Measurements from ENCODE around the gene KIF27. TPM values are rescaled to one million over a fixed set of nuclear protein-coding genes. Genes with fewer than 3 reads are reported as not detected.
"Not testable (repeated sequence)": the region's sequence is repeated elsewhere in the genome, so short reads cannot be mapped to it uniquely, and the experiment has no call there.

KIF27 gene
- total RNA-seq, 4 donors from 2014 or later = 1.8 to 29.7 (median 9.2) TPM

- not testable (repeated sequence) for H3K27me3 ChIP-seq, H3K27ac ChIP-seq, H3K9me3 ChIP-seq, H3K4me3 ChIP-seq, DNase-seq, H3K36me3 ChIP-seq, H3K4me1 ChIP-seq
Observed at GRCh38 chr9:83885559-83886240, 35.5 kb downstream of the KIF27 start.

GRCh38 chr9:83881687-83882408 is 39.4 kb downstream of the KIF27 start:
- not testable (repeated sequence) for H3K9me3 ChIP-seq, H3K27me3 ChIP-seq, DNase-seq, H3K4me3 ChIP-seq, H3K27ac ChIP-seq, H3K36me3 ChIP-seq, H3K4me1 ChIP-seq

- not testable (repeated sequence) for H3K4me1 ChIP-seq, DNase-seq, H3K27ac ChIP-seq, H3K27me3 ChIP-seq, H3K4me3 ChIP-seq, H3K9me3 ChIP-seq, H3K36me3 ChIP-seq
Observed at GRCh38 chr9:83875559-83875958, 45.7 kb downstream of the KIF27 start.

DNA sequence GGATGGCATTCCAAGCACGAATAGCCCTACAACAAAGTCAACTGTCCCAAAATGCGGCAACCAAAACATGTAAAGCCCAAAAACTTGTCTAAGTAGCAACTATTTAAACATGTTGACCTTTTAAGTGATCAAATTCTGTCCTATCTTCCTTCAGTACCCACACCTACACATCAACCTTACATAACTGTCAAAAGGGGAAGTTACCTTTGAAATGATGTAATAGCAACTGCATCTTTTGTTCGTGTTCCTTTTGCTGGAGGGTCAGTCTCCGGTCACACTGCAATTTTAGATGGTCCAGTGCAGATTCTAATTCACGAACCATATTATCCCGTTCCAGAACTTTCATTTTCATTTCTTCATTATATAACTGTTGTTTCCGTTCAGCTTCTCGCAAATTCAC is 71.3 kb downstream of the KIF27 start:
- H3K27me3 ChIP-seq, H3K4me1 ChIP-seq, DNase-seq, H3K4me3 ChIP-seq, H3K36me3 ChIP-seq, H3K9me3 ChIP-seq, H3K27ac ChIP-seq: not testable (repeated sequence)

GRCh38 chr9:83837070-83837643 is 84.1 kb downstream of the KIF27 start:
- H3K4me1 ChIP-seq, H3K4me3 ChIP-seq, H3K27me3 ChIP-seq, DNase-seq, H3K36me3 ChIP-seq, H3K27ac ChIP-seq, H3K9me3 ChIP-seq: not testable (repeated sequence)

GRCh38 chr9:83830426-83831071 is 90.7 kb downstream of the KIF27 start:
- DNase-seq, H3K27ac ChIP-seq, H3K36me3 ChIP-seq, H3K9me3 ChIP-seq, H3K4me3 ChIP-seq, H3K4me1 ChIP-seq, H3K27me3 ChIP-seq: not testable (repeated sequence)

GRCh38 chr9:83824986-83825623 is 96.1 kb downstream of the KIF27 start:
- not testable (repeated sequence) for H3K27me3 ChIP-seq, DNase-seq

DNA sequence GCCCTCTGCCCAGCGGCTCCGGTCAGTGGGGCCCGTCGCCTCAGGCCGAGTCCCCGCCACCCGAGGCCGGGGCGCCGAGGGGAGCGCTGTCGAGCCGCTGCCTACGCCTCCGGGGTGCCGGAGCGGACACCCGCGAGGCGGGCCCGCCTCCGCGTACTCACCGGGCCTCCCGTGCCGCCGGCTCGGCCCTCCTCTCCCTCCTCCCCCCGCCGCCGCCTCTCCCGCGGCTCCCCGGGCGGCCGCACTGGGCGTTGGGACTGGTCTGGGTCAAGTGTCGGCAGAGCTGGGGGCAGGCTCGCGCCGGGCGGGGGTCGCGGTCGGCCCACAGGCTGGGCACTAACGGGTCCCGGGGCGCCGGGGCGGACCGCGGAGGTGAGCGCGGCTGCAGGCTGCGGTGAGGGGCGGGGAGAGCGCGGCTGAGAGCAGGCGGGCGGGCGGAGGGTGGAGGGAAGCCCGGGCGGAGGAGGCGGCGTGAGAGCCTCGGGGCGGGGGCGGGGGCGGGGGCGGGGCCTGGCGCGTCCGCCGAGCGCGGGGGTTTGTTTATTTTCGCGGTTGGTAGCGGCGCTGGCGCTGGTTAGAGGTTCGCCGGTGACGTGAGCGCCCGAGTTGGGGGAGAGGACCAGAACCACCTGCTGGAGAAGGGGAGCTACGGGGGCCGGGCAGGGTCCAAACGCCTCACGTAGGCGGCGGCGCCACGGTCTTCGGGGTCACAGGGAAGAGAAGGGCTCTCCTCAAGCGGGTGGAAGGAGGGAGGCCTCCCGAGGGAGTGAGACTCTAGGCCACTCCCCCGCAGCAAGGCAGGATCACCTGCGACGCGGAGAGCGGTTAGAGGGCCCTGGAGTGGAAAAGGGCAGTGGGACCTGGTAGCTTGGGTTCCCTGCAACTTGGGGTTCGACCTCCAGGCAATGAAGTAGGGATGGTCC is 103.6 kb downstream of the KIF27 start, which contains the start of gene GKAP1:
TSS of gene GKAP1 (minus strand) at position 414 of the 923 bp plus-strand sequence. CDS start 11,252 bp downstream, outside the sequence.
- H3K4me3 ChIP-seq = peak within 1 kb of the TSS; percentile 69 to 98 (median 82)
- not testable (repeated sequence) for H3K36me3 ChIP-seq, H3K27me3 ChIP-seq, H3K9me3 ChIP-seq, H3K4me1 ChIP-seq
- peak within 1 kb of the TSS; percentile 92 to 94 (median 93) for H3K27ac ChIP-seq
- DNase-seq = peak; percentile 83 to 93 (median 89)
- TF ChIP-seq CTCF (IDR thresholded peaks at IDR 0.05) = peak in 5 of 6 experiments; percentile 9 to 53 (median 31)

More at GRCh38 chr9:83824986-83825623, 96.1 kb downstream of the KIF27 start:
- not testable (repeated sequence) for H3K36me3 ChIP-seq, H3K9me3 ChIP-seq, H3K4me3 ChIP-seq, H3K4me1 ChIP-seq, H3K27ac ChIP-seq

GRCh38 chr9:83817011-83817355 is 104.2 kb downstream of the KIF27 start:
- H3K27me3 ChIP-seq, H3K4me1 ChIP-seq, H3K36me3 ChIP-seq, DNase-seq, H3K9me3 ChIP-seq: not testable (repeated sequence)
- Histone ChIP-seq H3K4me3 (peak overlapping the region; percentile 69 to 98 (median 82)), H3K27ac (peak overlapping the region; percentile 92 to 94 (median 93))

DNA sequence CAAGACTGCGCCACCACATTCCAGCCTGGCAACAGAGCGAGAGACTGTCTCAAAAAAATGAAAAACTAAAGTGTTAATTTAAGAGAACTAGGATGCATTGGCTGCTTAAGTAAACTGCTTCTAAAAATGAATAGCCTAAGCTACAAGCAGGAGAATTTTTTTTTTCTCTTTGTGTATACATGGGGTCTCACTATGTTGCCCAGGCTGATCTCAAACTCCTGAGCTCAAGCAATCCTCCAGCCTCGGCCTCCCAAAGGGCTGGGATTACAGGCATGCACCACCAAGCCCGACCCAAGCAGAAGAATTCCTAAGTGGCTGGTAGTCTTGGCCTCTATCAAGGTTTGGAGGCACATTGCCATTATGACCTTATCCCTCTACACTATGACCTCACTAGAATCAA is 106.1 kb downstream of the KIF27 start:
- DNase-seq, H3K9me3 ChIP-seq, H3K4me1 ChIP-seq, H3K4me3 ChIP-seq, H3K36me3 ChIP-seq, H3K27me3 ChIP-seq, H3K27ac ChIP-seq: not testable (repeated sequence)

- not testable (repeated sequence) for DNase-seq, H3K27ac ChIP-seq, H3K36me3 ChIP-seq, H3K27me3 ChIP-seq, H3K4me3 ChIP-seq, H3K9me3 ChIP-seq, H3K4me1 ChIP-seq
Observed at GRCh38 chr9:83809213-83809612, 112.0 kb downstream of the KIF27 start.

GRCh38 chr9:83804454-83804853 is 116.8 kb downstream of the KIF27 start:
- H3K36me3 ChIP-seq, H3K4me1 ChIP-seq, H3K27ac ChIP-seq, H3K9me3 ChIP-seq, DNase-seq, H3K4me3 ChIP-seq, H3K27me3 ChIP-seq: not testable (repeated sequence)
